Neural progenitor cell (in vitro differentiated cells): Measurements from ENCODE around the gene TC2N. TPM values are rescaled to one million over a fixed set of nuclear protein-coding genes. Genes with fewer than 3 reads are reported as not detected.

Source experiments
- DNase-seq: peaks from one replicate; pipeline ENCODE4 v3.0.0-alpha.2; 2016; ENCODE audit warnings: low spot score
- H2AFZ ChIP-seq: fragments of 200-600 bp; sonication (generic); replicated peaks from 2 replicates; pipeline ENCODE4 v1.6.1; 2016; ENCODE audit warnings: antibody characterized with exemption
- H3F3A ChIP-seq: fragments of 200-600 bp; sonication (generic); 2 replicates; pipeline ENCODE4 v1.6.1; 2016; ENCODE audit warnings: antibody characterized with exemption, low read depth
- H3K27ac ChIP-seq: fragments of 200-600 bp; sonication (generic); 2 replicates; pipeline ENCODE4 v1.5.1; 2016; ENCODE audit warnings: mild to moderate bottlenecking
- H3K27me3 ChIP-seq: fragments of 200-600 bp; sonication (generic); 2 replicates; pipeline ENCODE4 v1.6.1; 2016; ENCODE audit warnings: mild to moderate bottlenecking, moderate library complexity
- H3K36me3 ChIP-seq: fragments of 200-600 bp; sonication (generic); 2 replicates; pipeline ENCODE4 v1.5.1; 2016
- H3K4me1 ChIP-seq: fragments of 200-600 bp; sonication (generic); 2 replicates; pipeline ENCODE4 v1.6.1; 2016; ENCODE audit warnings: mixed run types
- H3K4me2 ChIP-seq: fragments of 200-600 bp; sonication (generic); 2 replicates; pipeline ENCODE4 v1.6.1; 2016
- H3K4me3 ChIP-seq: fragments of 200-600 bp; sonication (generic); 2 replicates; pipeline ENCODE4 v1.5.1; 2016
- H3K79me2 ChIP-seq: fragments of 200-600 bp; sonication (generic); 2 replicates; pipeline ENCODE4 v1.6.1; 2016; ENCODE audit warnings: low read depth
- H3K9ac ChIP-seq: fragments of 200-600 bp; sonication (generic); 2 replicates; pipeline ENCODE4 v1.6.1; 2016
- H3K9me3 ChIP-seq: fragments of 200-600 bp; sonication (generic); 2 replicates; pipeline ENCODE4 v1.5.1; 2016; ENCODE audit warnings: low read depth
- H4K20me1 ChIP-seq: fragments of 200-600 bp; sonication (generic); 2 replicates; pipeline ENCODE4 v1.6.1; 2016; ENCODE audit warnings: low read depth
- H3K27ac Mint-ChIP-seq: 3 replicates; pipeline ENCODE4 v1.8.0; 2021; ENCODE audit warnings: mixed read lengths
- H3K27me3 Mint-ChIP-seq: 2 replicates; pipeline ENCODE4 v1.8.0; 2022; ENCODE audit warnings: low read depth, mild to moderate bottlenecking, inconsistent platforms, moderate library complexity, mixed read lengths; ENCODE audit not compliant: insufficient read depth
- H3K36me3 Mint-ChIP-seq: 3 replicates; pipeline ENCODE4 v1.8.0; 2021; ENCODE audit warnings: mixed read lengths
- H3K4me1 Mint-ChIP-seq: 3 replicates; pipeline ENCODE4 v1.8.0; 2021; ENCODE audit warnings: mixed read lengths
- H3K4me3 Mint-ChIP-seq: 3 replicates; pipeline ENCODE4 v1.8.0; 2021; ENCODE audit warnings: mild to moderate bottlenecking, moderate library complexity, mixed read lengths
- H3K9me3 Mint-ChIP-seq: 3 replicates; pipeline ENCODE4 v1.8.0; 2020; ENCODE audit warnings: mixed read lengths
- CTCF ChIP-seq: fragments of 200-600 bp; sonication (generic); IDR thresholded peaks from 2 replicates; pipeline ENCODE4 v1.5.1; 2017; ENCODE audit warnings: antibody characterized with exemption, mild to moderate bottlenecking
- EZH2 ChIP-seq: fragments of 200-600 bp; sonication (generic); IDR thresholded peaks from 2 replicates; pipeline ENCODE4 v1.6.1; 2017; ENCODE audit warnings: antibody characterized with exemption, mild to moderate bottlenecking, moderate library complexity
- EZH2phosphoT487 ChIP-seq: fragments of 200-600 bp; sonication (generic); IDR thresholded peaks from 2 replicates; pipeline ENCODE4 v1.6.1; 2017; ENCODE audit warnings: antibody characterized with exemption
- total RNA-seq: library from RNA; depleted of rRNA; stranded (reverse); fragments of >200 nt; gene quantifications from 2 replicates; pipeline ENCODE4 v1.2.3, GENCODE V29; 2015; ENCODE audit warnings: low replicate concordance

TC2N gene
- total RNA-seq, 1 donor from 2014 or later: 5.8 TPM

- no peak for TF ChIP-seq CTCF
- no peak for TF ChIP-seq EZH2
- TF ChIP-seq EZH2phosphoT487: no peak
Observed at GRCh38 chr14:91866511-91867295, 633 bp downstream of the TC2N start.

GRCh38 chr14:91866061-91866460, 1.3 kb downstream of the TC2N start:
- Mint-ChIP-seq H3K4me3 (no peak overlapping the region), H3K36me3 (no peaks in the 10 kb centered on the region), H3K4me1 (peaks cover 5% of the 10 kb centered on the region), H3K27me3 (peaks cover 7% of the 10 kb centered on the region), H3K9me3 (peaks cover 6% of the 10 kb centered on the region), H3K27ac (no peak overlapping the region)
- Histone ChIP-seq H3K4me3 (no peak overlapping the region), H3K27me3 (no peaks in the 10 kb centered on the region), H3F3A (no peaks in the 10 kb centered on the region), H4K20me1 (no peaks in the 10 kb centered on the region), H3K79me2 (no peaks in the 10 kb centered on the region), H3K9ac (no peak overlapping the region), H3K36me3 (no peaks in the 10 kb centered on the region), H3K9me3 (no peaks in the 10 kb centered on the region), H2AFZ (no peak overlapping the region), H3K4me2 (no peak overlapping the region), H3K4me1 (no peaks in the 10 kb centered on the region), H3K27ac (no peak overlapping the region)
- no peak for DNase-seq
- TF ChIP-seq CTCF (no peak), EZH2 (no peak), EZH2phosphoT487 (no peak)

More at GRCh38 chr14:91866511-91867295, 633 bp downstream of the TC2N start:
- H3F3A ChIP-seq: no peaks in the 10 kb centered on the region
- H4K20me1 ChIP-seq: no peaks in the 10 kb centered on the region
- DNase-seq: no peak
- H3K4me2 ChIP-seq: no peak overlapping the region
- H3K79me2 ChIP-seq: no peaks in the 10 kb centered on the region
- H3K27ac ChIP-seq: no peak overlapping the region
- Mint-ChIP-seq H3K9me3 (peaks cover 6% of the 10 kb centered on the region), H3K27me3 (peaks cover 7% of the 10 kb centered on the region), H3K36me3 (no peaks in the 10 kb centered on the region), H3K4me1 (peaks cover 5% of the 10 kb centered on the region), H3K4me3 (no peak overlapping the region), H3K27ac (no peak overlapping the region)
- no peak overlapping the region for H3K9ac ChIP-seq
- no peak overlapping the region for H3K4me3 ChIP-seq
- H3K36me3 ChIP-seq: no peaks in the 10 kb centered on the region
- H3K4me1 ChIP-seq: no peaks in the 10 kb centered on the region
- H3K9me3 ChIP-seq: no peaks in the 10 kb centered on the region
- H3K27me3 ChIP-seq: no peaks in the 10 kb centered on the region
- H2AFZ ChIP-seq: no peak overlapping the region

GRCh38 chr14:91862417-91862816, 4.9 kb downstream of the TC2N start:
- no peak overlapping the region for H3K4me2 ChIP-seq
- no peaks in the 10 kb centered on the region for H3K9me3 ChIP-seq
- Mint-ChIP-seq H3K4me3 (no peak overlapping the region), H3K27ac (no peak overlapping the region), H3K9me3 (peaks cover 3% of the 10 kb centered on the region), H3K4me1 (peaks cover 5% of the 10 kb centered on the region), H3K36me3 (no peaks in the 10 kb centered on the region), H3K27me3 (peaks cover 7% of the 10 kb centered on the region)
- H3K36me3 ChIP-seq: no peaks in the 10 kb centered on the region
- no peaks in the 10 kb centered on the region for H3K4me1 ChIP-seq
- H3F3A ChIP-seq: no peaks in the 10 kb centered on the region
- no peak for DNase-seq
- no peak overlapping the region for H3K27ac ChIP-seq
- H2AFZ ChIP-seq: no peak overlapping the region
- TF ChIP-seq EZH2 (no peak), EZH2phosphoT487 (no peak), CTCF (no peak)
- no peaks in the 10 kb centered on the region for H3K79me2 ChIP-seq
- H3K27me3 ChIP-seq: no peaks in the 10 kb centered on the region
- no peaks in the 10 kb centered on the region for H4K20me1 ChIP-seq
- H3K4me3 ChIP-seq: no peak overlapping the region
- no peak overlapping the region for H3K9ac ChIP-seq
